NCI-H2227 treated with DMSO at 0.1 percent for 48 hours (cell line): ENCODE data around the gene CBLB.
"Not testable (repeated sequence)": the region's sequence is repeated elsewhere in the genome, so short reads cannot be mapped to it uniquely, and the experiment has no call there.

Source experiments
- DNase-seq: peaks from one replicate; lab custom pipeline; 2025; lab: John Stamatoyannopoulos, UW

Gene CBLB

DNA sequence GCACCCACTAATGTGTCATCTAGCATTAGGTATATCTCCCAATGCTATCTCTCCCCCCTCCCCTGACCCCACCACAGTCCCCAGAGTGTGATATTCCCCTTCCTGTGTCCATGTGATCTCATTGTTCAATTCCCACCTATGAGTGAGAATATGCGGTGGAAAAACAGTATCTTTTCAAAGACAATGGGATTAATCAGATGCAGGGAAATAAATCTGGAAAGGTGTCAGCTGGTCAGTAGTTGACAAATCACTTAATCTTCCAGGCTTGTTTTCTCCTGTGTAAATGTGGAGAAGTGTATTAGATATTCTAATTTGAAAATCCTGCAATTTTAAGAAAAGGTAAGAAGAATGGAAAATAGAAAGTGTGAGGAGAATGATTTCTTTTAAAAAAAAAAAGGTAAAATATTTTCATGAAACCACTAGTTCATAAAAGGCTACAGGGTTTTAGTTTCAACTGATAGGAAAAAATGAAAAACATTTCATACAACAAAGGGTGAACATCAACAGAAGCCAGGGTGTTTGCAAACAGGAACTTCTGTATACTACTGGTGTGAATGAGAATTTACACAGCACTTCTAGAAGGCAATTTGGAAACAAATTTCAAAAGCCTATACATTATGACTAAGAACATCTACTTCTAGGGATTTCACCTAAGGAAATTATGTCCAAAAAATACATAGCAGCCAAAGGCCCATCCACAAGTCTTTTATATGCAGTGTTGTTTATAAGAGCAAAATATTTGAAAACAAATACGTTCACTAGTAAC, 113.5 kb downstream of the CBLB start:
- DNase-seq: no peak

DNA sequence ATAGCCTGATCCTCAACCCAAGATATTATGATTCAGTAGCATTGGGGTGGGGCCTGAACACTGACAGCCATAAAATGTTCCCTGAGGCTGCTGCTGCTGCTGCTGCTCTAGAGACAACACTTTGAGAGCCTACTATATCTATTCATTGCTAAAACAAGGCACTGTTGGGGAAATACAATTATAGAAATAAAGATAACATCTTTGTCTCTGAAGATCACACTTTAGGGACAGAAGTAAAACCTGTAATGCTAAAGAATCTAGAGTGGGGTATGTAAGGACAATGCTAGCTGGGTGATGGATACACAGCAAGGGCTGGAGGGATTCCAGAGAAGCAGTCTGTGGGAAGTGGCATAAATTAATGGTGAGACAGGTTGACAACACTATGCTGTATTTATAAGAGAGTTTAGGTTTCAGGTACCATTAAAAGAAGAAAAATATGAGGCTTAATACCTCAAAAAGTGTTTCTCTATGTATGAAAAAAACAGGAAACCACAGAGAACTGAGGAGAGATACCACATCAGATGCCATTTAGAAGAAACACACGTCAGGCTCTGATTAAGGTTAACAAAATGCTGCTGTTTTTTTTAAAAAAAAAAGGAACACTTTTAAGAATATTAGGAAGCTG, 115.9 kb downstream of the CBLB start:
- no peak for DNase-seq

- DNase-seq: no peak
Observed at GRCh38 chr3:105747696-105748095, 121.1 kb downstream of the CBLB start.

DNA sequence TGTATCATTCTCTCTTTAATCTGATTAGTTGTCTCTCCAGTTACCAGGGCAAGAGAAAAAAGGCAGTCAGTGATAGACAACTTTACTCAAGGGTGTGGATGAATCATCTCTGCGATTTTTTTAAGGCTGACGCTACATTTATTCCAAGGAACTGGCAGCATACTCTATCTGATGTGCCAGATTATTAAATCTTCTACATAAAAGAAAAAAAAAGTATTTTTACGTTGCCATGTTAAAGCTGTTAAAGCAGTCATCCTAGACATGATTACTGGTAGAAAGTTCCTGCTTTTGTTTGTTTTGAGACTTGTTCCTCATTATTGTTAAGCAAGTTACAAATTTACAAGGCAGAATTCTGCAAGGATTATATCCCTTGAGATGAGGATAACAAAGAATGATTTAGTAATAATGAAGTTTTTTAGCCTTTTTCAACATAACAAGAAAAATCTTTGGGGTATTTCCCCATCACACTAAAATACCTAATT, 121.7 kb downstream of the CBLB start:
- DNase-seq: no peak

DNA sequence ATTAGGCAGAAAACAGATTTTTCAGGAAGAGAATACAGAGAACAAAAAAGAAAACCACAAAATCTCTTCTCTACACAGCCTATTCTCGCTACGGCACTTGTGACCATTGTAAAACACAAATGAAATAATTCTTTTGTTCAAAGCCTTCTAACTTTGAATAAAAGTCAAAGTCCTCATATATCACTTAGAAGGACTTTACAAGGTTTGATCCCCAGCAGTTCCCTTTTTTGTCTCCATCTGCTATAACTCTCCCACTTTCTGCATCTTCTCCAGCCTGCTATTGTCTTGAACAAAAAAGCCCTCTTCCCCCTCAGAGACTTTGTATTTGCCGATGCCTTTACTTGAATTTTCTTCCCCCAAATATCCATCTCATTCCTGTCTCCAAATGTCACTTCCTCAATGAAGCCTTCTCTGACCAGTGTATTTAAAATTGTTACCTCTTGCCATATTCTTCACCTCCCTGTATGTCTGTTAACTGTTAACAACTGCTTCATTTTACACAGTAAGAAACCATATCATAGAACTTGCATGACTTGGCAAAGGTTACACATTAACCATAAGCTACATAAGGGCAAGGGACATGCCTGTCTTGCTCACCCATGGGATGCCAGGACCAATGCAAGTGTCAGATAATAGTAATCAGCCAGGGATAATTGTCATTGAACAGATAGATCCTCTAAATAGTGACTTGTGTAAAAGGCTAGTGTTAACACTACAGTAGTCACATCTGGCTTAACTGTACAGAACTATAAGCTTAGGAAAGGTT, 122.4 kb downstream of the CBLB start:
- no peak for DNase-seq

GRCh38 chr3:105745046-105745445, 123.8 kb downstream of the CBLB start:
- no peak for DNase-seq

- DNase-seq: no peak
Observed at GRCh38 chr3:105744202-105744601, 124.6 kb downstream of the CBLB start.

- DNase-seq: no peak
Observed at GRCh38 chr3:105733356-105733755, 135.5 kb downstream of the CBLB start.

DNA sequence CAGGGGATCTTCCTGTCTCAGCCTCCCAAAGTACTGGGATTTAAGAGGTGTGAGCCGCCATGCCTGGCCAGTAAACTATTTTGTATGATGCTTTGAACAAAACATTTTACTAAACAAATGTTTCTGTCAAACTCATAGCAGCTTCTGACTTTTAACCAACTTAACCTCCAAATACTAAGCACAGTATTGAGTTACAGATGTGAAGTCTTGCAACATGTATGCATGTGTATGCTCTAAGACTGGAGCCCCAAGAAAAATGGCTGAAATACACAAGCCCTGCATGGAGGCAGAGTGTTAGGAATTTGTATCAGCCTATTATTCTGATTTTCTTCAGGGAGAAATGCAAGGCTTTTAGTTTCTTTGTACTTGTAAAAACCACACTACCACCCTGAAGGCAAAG, 137.1 kb downstream of the CBLB start:
- DNase-seq: no peak

DNA sequence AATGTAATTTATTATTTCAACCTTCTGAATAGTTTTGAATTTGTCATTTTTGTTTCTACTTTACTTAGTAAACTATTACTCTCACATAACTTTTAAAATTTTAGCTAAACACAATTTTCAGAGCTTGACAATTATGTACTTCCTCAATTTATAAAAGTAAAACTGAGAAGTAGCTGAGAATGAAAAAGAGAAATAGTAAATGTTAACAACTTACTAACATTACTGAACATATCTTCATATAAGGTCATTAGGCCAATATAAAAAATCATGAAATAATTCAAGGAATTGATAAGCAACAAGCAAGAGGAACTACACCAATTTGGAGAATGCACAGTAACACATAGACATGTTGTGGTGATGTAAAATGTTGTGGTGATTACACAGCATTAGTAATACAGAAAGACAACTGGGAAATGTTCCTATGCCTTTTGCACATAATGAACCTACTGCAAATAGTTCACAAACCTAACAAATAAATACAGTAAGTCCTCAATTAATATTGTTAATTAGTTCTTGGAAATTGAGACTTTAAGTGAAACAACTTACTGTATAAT, 137.9 kb downstream of the CBLB start:
- no peak for DNase-seq

DNA sequence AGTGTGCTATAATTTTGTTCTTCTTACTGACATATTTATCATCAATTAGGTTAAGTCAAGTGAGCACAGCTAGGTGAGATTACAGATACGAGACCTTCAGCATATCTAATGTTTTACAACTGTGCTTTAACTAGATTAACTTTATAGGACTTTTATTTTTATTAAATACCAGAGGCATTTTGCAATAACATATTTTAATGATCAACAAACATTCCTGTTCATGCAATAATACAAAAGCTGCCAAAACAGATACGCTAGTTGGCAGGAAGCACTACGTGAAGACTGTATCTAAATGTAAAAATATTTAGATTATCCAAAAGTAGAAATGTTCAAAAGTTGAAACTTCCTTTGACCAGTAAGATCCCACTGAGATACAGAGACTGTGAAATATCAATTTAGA, 139.1 kb downstream of the CBLB start:
- DNase-seq: no peak

- no peak for DNase-seq
Observed at GRCh38 chr3:105728771-105729312, 140.0 kb downstream of the CBLB start.

DNA sequence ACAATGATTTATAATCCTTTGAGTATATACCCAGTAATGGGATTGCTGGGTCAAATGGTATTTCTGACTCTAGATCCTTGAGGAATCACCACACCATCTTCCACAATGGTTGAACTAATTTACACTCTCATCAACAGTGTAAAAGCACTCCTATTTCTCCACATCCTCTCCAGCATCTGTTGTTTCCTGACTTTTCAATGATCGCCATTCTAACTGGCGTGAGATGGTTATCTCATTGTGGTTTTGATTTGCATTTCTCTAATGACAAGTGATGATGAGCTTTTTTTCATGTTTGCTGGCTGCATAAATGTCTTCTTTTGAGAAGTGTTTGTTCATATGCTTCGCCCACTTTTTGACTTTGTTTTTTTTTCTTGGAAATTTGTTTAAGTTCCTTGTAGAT, 141.8 kb downstream of the CBLB start:
- DNase-seq: not testable (repeated sequence)

DNA sequence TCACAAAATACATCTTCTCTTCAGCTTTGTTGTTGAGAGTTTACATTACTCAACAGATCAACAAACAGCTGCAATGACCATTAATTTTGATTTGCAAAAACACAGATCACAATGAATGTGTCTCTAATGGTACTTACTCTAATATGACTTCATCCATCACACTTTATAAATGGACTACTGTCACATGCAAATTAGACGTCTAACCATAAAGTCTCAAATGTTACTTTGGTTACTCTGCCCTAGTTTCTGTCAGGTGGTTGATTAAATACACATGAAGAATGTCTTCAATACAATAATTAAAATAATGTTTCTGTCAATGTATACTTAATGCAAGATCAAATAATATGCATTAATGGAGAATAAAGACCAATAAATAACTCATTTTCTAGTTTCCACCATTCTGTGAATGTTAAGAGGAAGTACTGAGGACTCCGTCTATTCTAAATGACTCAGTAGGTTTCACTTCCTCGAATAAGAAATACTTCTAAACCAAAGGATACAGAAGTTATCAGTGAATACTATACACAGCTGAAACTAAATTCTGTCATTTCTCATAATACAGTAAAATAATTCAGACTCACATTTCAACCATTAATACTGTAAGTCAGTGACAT, 145.8 kb downstream of the CBLB start:
- DNase-seq: no peak

- DNase-seq: no peak
Observed at GRCh38 chr3:105719791-105720190, 149.0 kb downstream of the CBLB start.

- no peak for DNase-seq
Observed at GRCh38 chr3:105715372-105715771, 153.4 kb downstream of the CBLB start.

DNA sequence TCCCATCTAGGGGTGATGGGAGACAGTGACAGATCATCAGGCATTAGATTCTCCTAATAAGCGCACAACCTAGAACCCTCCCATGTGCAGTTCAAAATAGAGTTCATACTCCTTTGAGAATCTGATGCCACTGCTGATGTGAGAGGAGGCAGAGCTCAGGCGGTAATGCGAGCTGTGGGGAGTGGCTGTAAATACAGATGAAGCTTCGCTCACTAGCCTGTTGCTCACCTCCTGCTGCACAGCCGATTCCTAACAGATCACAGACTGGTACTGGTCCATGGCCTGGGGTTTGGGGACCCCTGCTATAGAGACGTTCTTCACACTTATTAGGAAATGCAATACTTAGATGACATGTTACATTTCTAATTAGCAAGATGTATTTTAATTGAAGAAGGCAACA, 154.4 kb downstream of the CBLB start:
- no peak for DNase-seq

DNA sequence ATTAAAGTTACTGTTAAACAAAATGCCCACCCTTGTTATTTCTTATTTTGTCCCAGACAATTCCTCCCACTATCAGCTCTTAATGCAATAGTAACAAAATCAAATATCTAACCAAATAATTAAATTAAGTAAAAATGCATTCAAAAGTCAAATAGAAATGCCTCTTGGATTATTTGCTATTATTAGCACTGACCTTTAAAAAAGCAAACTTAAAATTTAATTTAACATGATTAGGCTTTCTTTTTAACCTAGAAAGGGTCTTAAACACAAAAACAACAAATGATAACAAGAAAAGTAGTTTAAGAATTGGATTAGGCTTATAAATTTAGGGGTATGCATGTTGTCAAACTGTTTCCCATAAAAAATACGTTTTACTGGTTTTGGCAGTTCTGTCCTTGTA, 159.8 kb downstream of the CBLB start:
- no peak for DNase-seq

- DNase-seq: no peak
Observed at GRCh38 chr3:105707009-105707408, 161.8 kb downstream of the CBLB start.

GRCh38 chr3:105704726-105705410, 163.9 kb downstream of the CBLB start:
- DNase-seq: no peak

DNA sequence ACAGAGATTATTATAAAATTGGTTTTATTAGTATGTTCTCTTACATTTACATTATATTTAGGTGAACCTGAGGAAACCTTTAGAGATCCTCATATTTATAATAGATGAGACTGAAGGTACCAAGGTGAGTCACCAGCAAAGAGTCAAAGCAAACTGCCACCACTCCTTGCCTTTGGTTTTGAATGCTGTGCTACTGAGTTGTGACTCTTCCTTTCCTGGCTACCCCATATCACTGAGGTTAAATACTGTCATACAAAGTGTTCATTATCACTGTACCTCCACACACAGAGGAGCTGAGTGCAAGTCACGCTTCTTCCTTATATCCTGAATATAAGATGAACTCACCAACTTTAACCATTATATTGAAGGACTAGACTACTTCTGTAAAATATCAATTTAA, 168.2 kb downstream of the CBLB start:
- DNase-seq: no peak
